Keratinocyte (primary cell): ENCODE measurements around the gene RBM19. TPM values are rescaled to one million over a fixed set of nuclear protein-coding genes. Genes with fewer than 3 reads are reported as not detected.

ENCODE experiments used
- DNase-seq: peaks from one replicate; pipeline ENCODE4 v3.0.0-alpha.2; 2011; ENCODE audit warnings: low read depth, missing footprints, low spot score
- FAIRE-seq: peaks from 2 replicates; lab custom pipeline; 2011; peaks lifted over from hg19 to GRCh38; lab: Jason Lieb, UNC
- H2AFZ ChIP-seq: 2 replicates; pipeline ENCODE4 v1.6.0; 2012; ENCODE audit warnings: low read length, control low read depth, inconsistent platforms; ENCODE audit not compliant: control insufficient read depth
- H3K27ac ChIP-seq: 2 replicates; pipeline ENCODE4 v1.5.1; 2011; ENCODE audit warnings: low read length; ENCODE audit not compliant: control insufficient read depth, insufficient read depth
- H3K27me3 ChIP-seq: 3 replicates; pipeline ENCODE4 v1.6.0; 2011; ENCODE audit warnings: low read length; ENCODE audit not compliant: control insufficient read depth, insufficient read depth; ENCODE audit errors: extremely low read depth
- H3K36me3 ChIP-seq, 2 experiments: 2 replicates in 1 of 2; 3 replicates in 1 of 2; pipeline ENCODE4 v1.5.1; 2011; ENCODE audit warnings: low read length in 2 of 2, mild to moderate bottlenecking in 1 of 2; ENCODE audit not compliant: control insufficient read depth in 2 of 2, insufficient read depth in 2 of 2; ENCODE audit errors: extremely low read depth in 1 of 2
- H3K4me1 ChIP-seq: 3 replicates; pipeline ENCODE4 v1.5.1; 2011; ENCODE audit warnings: low read length; ENCODE audit not compliant: control insufficient read depth, insufficient read depth; ENCODE audit errors: extremely low read depth
- H3K4me2 ChIP-seq: 3 replicates; pipeline ENCODE4 v1.6.0; 2011; ENCODE audit warnings: low read depth, low read length; ENCODE audit not compliant: control insufficient read depth, insufficient read depth; ENCODE audit errors: extremely low read depth
- H3K4me3 ChIP-seq, 3 experiments: fragments of 200-600 bp in 1 of 3; sonication (generic) in 1 of 3; 2 replicates in 2 of 3; 3 replicates in 1 of 3; pipeline ENCODE4 v1.5.1; 2011 to 2016; ENCODE audit warnings: low read length in 3 of 3, mild to moderate bottlenecking in 3 of 3, control low read depth in 2 of 3, inconsistent platforms in 1 of 3, low read depth in 1 of 3, mixed read lengths in 1 of 3, mixed run types in 1 of 3, moderate library complexity in 1 of 3; ENCODE audit not compliant: control insufficient read depth in 2 of 3, insufficient read depth in 2 of 3; ENCODE audit errors: extremely low read depth in 1 of 3
- H3K79me2 ChIP-seq: 2 replicates; pipeline ENCODE4 v1.6.0; 2012; ENCODE audit warnings: low read length; ENCODE audit not compliant: control insufficient read depth, insufficient read depth
- H3K9ac ChIP-seq: 3 replicates; pipeline ENCODE4 v1.6.0; 2011; ENCODE audit warnings: low read length; ENCODE audit not compliant: control insufficient read depth, insufficient read depth; ENCODE audit errors: extremely low read depth
- H3K9me1 ChIP-seq: 3 replicates; pipeline ENCODE4 v1.6.0; 2011; ENCODE audit warnings: low read length; ENCODE audit not compliant: control insufficient read depth, insufficient read depth; ENCODE audit errors: extremely low read depth
- H3K9me3 ChIP-seq: 2 replicates; pipeline ENCODE4 v1.5.1; 2012; ENCODE audit warnings: low read depth, low read length; ENCODE audit not compliant: control insufficient read depth
- H4K20me1 ChIP-seq: 3 replicates; pipeline ENCODE4 v1.6.0; 2011; ENCODE audit warnings: low read length; ENCODE audit not compliant: control insufficient read depth, insufficient read depth; ENCODE audit errors: extremely low read depth
- EZH2 ChIP-seq: IDR thresholded peaks from one replicate; pipeline ENCODE4 v1.6.1; 2012; ENCODE audit warnings: inconsistent platforms, mild to moderate bottlenecking, low read length, moderate library complexity
- dilution Hi-C: fragments of 300-500 bp; cut with MboI; formaldehyde crosslinking; loops from one replicate; pipeline ENCODE4 v1.7.0; 2020; ENCODE audit warnings: low sequenced_read_pairs; ENCODE audit not compliant: extremely low pct_ligation_motif_present
- polyA plus RNA-seq, 5 experiments: library from polyadenylated mRNA; depleted of rRNA in 3 of 5; stranded (reverse) in 3 of 5; stranded (forward) in 1 of 5; unstranded in 1 of 5; fragments of >200 nt; gene quantifications; 1 replicate in 1 of 5; 2 replicates in 3 of 5; 3 replicates in 1 of 5; pipeline versions ENCODE4 v1.2.1 to v1.2.3, GENCODE V29; 2011 to 2012; ENCODE audit warnings: missing spikeins in 2 of 5, low read depth in 1 of 5, low replicate concordance in 1 of 5
- TF ChIP-seq, protein P1 (sequence below), 3 experiments: IDR thresholded peaks in 1 of 3; conservative IDR thresholded peaks in 1 of 3; optimal IDR thresholded peaks in 1 of 3; 2 replicates in 2 of 3; 3 replicates in 1 of 3; pipeline versions ENCODE3 to v1.5.1; 2011; ENCODE audit warnings: low read length in 3 of 3, mild to moderate bottlenecking in 3 of 3, moderate library complexity in 2 of 3, control low read depth in 1 of 3, inconsistent platforms in 1 of 3; ENCODE audit not compliant: insufficient read depth in 2 of 3; ENCODE audit errors: extremely low read depth in 1 of 3

The RBM19 gene
- polyA plus RNA-seq, 1 donor (not counting 4 experiments of a cell fraction or from before 2014, with no cell fraction given), result 14.6 TPM

DNA sequence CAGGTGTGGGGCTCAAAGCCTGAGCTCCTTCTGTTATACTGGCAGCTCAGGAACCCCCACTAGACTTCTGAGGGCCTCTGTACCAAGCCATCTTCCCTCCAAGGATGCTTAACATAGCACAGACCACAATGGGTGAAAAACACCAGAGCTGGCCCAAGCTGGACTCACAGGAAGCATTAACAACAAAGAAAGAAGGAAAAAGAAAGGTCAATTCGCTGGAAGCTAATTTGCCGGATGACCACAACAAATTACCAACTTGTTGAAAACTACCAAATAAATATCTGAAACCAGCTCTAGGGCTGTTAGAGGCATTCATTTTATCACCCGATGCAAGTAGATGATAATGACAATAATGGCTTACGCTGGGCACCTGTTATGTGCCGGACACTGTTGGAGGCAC lies 48.7 kb downstream of the RBM19 start:
- no peaks in the 10 kb centered on the region for H3K9me3 ChIP-seq
- TF ChIP-seq EZH2, result no peak
- dilution Hi-C loops, result no loop called here

DNA sequence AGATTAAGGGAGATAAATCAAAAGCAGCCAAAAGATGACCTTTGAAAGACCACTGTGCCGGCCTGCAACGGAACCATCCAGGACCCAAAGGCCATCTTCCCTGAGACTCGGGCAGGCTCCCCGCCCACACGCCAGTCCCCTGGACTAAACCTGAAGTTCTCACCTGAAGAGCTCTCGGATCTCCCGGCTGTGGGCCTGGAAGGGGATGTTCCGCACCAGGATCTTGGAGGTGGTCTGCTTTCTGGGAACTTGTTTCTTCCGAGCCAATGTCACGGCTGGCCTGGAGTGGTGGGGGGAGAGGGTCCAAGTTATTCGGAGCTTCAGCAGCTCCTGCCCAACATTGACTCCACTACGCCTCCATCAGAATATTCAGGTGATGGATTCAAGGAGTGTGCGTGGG lies 51.3 kb downstream of the RBM19 start:
- Histone ChIP-seq H3K9ac (no peak overlapping the region), H4K20me1 (no peaks in the 10 kb centered on the region), H3K36me3 (peaks cover 18 to 19% of the 10 kb centered on the region in 2 experiments), H3K79me2 (no peaks in the 10 kb centered on the region), H3K4me2 (no peak overlapping the region), H2AFZ (no peak overlapping the region), H3K4me1 (peaks cover 8% of the 10 kb centered on the region), H3K27me3 (no peaks in the 10 kb centered on the region), H3K27ac (no peak overlapping the region), H3K9me3 (no peaks in the 10 kb centered on the region), H3K9me1 (no peaks in the 10 kb centered on the region), H3K4me3 (no peak overlapping the region)
- no peak for FAIRE-seq
- no peak for DNase-seq
- TF ChIP-seq, protein P1, sequence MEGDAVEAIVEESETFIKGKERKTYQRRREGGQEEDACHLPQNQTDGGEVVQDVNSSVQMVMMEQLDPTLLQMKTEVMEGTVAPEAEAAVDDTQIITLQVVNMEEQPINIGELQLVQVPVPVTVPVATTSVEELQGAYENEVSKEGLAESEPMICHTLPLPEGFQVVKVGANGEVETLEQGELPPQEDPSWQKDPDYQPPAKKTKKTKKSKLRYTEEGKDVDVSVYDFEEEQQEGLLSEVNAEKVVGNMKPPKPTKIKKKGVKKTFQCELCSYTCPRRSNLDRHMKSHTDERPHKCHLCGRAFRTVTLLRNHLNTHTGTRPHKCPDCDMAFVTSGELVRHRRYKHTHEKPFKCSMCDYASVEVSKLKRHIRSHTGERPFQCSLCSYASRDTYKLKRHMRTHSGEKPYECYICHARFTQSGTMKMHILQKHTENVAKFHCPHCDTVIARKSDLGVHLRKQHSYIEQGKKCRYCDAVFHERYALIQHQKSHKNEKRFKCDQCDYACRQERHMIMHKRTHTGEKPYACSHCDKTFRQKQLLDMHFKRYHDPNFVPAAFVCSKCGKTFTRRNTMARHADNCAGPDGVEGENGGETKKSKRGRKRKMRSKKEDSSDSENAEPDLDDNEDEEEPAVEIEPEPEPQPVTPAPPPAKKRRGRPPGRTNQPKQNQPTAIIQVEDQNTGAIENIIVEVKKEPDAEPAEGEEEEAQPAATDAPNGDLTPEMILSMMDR (optimal IDR thresholded peaks at IDR 0.05 in 1 of 3, IDR thresholded peaks at IDR 0.05 in 1 of 3, conservative IDR thresholded peaks at IDR 0.05 in 1 of 3; ENCODE audit: extremely low read depth in 1 of 3, insufficient read depth in 2 of 3, low read length in 3 of 3), result no peak
- no peak for TF ChIP-seq EZH2
- dilution Hi-C loops, result no loop called here

More for the DNA sequence above, 48.7 kb downstream of the RBM19 start:
- H4K20me1 ChIP-seq, result no peaks in the 10 kb centered on the region
- H3K27me3 ChIP-seq, result no peaks in the 10 kb centered on the region
- no peaks in the 10 kb centered on the region for H3K9me1 ChIP-seq
- peaks cover 8% of the 10 kb centered on the region for H3K4me1 ChIP-seq
- H3K79me2 ChIP-seq, result no peaks in the 10 kb centered on the region
- no peak overlapping the region for H3K9ac ChIP-seq
- no peak overlapping the region for H3K4me2 ChIP-seq
- H3K4me3 ChIP-seq, result no peak overlapping the region
- no peak overlapping the region for H3K27ac ChIP-seq
- peaks cover 18 to 20% of the 10 kb centered on the region in 2 experiments for H3K36me3 ChIP-seq
- no peak overlapping the region for H2AFZ ChIP-seq
- FAIRE-seq, result no peak
- DNase-seq, result no peak

DNA sequence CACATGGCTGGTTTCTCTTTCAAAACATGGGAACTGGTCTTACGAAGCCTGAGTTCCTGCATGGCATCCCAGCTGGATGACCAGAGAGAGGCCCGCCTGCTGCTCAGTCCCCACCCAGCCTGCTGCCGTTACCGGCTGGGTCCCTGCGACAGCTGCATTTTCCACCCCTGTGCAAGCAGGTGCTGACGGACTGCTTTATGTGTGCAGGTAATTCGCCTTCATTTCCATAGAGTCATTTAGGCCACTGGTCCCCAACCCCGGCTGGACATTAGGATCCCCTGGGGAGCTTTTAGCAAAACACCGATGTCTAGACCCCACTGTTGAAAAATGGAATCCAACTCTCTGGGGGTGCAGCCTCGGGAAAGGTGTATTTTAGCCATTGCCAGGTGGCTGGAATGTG lies 51.9 kb downstream of the RBM19 start:
- TF ChIP-seq, protein P1 (optimal IDR thresholded peaks at IDR 0.05 in 1 of 3, IDR thresholded peaks at IDR 0.05 in 1 of 3, conservative IDR thresholded peaks at IDR 0.05 in 1 of 3; ENCODE audit: extremely low read depth in 1 of 3, insufficient read depth in 2 of 3, low read length in 3 of 3), result no peak
- TF ChIP-seq EZH2, result no peak
- no peak overlapping the region for H3K4me3 ChIP-seq
- H3K36me3 ChIP-seq, result peaks cover 18 to 19% of the 10 kb centered on the region in 2 experiments
- H3K27ac ChIP-seq, result no peak overlapping the region
- no peaks in the 10 kb centered on the region for H3K9me1 ChIP-seq
- peaks cover 8% of the 10 kb centered on the region for H3K4me1 ChIP-seq
- no peaks in the 10 kb centered on the region for H3K27me3 ChIP-seq
- FAIRE-seq (no peak), DNase-seq (no peak)
- no peak overlapping the region for H3K9ac ChIP-seq
- no peaks in the 10 kb centered on the region for H3K79me2 ChIP-seq
- no peak overlapping the region for H3K4me2 ChIP-seq
- no peaks in the 10 kb centered on the region for H4K20me1 ChIP-seq
- dilution Hi-C loops, result no loop called here
- H3K9me3 ChIP-seq, result no peaks in the 10 kb centered on the region
- H2AFZ ChIP-seq, result no peak overlapping the region
